Neural crest cell (in vitro differentiated cells): Measurements from ENCODE around the gene JAK3. TPM values are rescaled to one million over a fixed set of nuclear protein-coding genes. Genes with fewer than 3 reads are reported as not detected.
A peak's percentile ranks its signal among the peaks of the same experiment; 100 is the strongest.
"Not testable (repeated sequence)": the region's sequence is repeated elsewhere in the genome, so short reads cannot be mapped to it uniquely, and the experiment has no call there.

Experiments used
- DNase-seq: peaks from one replicate; pipeline ENCODE4 v3.0.0; 2021; ENCODE audit warnings: low read depth, mixed read lengths, low spot score
- H3K27ac Mint-ChIP-seq: one replicate; pipeline ENCODE4 v1.8.0; 2021; ENCODE audit warnings: mild to moderate bottlenecking, mixed read lengths; ENCODE audit not compliant: unreplicated experiment
- H3K27me3 Mint-ChIP-seq: 2 replicates; pipeline ENCODE4 v1.8.0; 2021; ENCODE audit warnings: low read depth, mild to moderate bottlenecking, mixed read lengths
- H3K36me3 Mint-ChIP-seq: 2 replicates; pipeline ENCODE4 v1.8.0; 2021; ENCODE audit warnings: low read depth, mild to moderate bottlenecking, mixed read lengths
- H3K4me1 Mint-ChIP-seq: 2 replicates; pipeline ENCODE4 v1.8.0; 2021; ENCODE audit warnings: mixed read lengths
- H3K4me3 Mint-ChIP-seq: one replicate; pipeline ENCODE4 v1.8.0; 2021; ENCODE audit warnings: mild to moderate bottlenecking, mixed read lengths
- H3K9me3 Mint-ChIP-seq: 2 replicates; pipeline ENCODE4 v1.8.0; 2021; ENCODE audit warnings: mixed read lengths
- total RNA-seq: library from RNA; stranded (reverse); gene quantifications from 2 replicates; pipeline ENCODE4 v1.2.1, GENCODE V29; 2021
- TF ChIP-seq, protein P1 (sequence below): fragments of 200-600 bp; sonication (generic); conservative IDR thresholded peaks from 2 replicates; pipeline ENCODE4 v1.5.0; 2021; ENCODE audit warnings: antibody characterized with exemption, mild to moderate bottlenecking

Gene JAK3
- total RNA-seq, 1 donor from 2014 or later: 1.6 TPM

DNA sequence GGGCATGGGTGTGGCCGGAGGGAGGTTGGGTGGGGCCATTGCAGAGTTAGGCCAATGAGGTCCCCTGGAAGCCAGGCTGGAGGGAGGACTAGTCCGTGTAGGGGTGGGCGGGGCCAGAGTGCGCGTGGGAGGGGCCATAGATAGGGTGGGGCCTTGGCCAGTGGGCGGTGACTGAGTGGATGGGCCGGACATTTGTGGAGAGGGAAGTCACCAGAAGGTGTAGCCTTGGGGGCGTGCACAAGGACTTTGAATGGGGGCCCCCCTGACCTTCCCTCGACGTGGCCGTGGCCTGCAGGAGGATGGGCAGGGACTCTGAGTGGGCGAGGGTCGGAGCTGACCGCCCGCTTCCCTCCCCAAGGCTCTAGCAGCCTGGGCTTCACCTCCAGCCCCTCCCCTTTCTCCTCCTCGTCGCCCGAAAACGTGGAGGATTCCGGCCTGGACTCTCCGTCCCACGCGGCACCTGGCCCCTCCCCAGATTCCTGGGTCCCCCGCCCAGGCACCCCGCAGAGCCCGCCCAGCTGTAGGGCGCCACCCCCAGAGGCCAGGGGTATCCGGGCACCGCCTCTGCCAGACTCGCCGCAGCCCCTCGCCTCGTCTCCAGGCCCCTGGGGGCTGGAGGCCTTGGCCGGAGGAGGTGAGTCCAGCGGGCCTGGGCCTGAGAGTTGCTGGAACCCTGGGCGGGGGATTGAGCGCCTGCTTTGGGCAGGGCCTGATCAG lies 69.4 kb downstream of the JAK3 start:
- Mint-ChIP-seq H3K36me3 (no peaks in the 10 kb centered on the region), H3K4me3 (no peak overlapping the region), H3K9me3 (no peaks in the 10 kb centered on the region), H3K27me3 (peaks cover 8% of the 10 kb centered on the region), H3K4me1 (peaks cover 10% of the 10 kb centered on the region), H3K27ac (no peak overlapping the region)
- peak; percentile 50 for DNase-seq
- TF ChIP-seq, protein P1, sequence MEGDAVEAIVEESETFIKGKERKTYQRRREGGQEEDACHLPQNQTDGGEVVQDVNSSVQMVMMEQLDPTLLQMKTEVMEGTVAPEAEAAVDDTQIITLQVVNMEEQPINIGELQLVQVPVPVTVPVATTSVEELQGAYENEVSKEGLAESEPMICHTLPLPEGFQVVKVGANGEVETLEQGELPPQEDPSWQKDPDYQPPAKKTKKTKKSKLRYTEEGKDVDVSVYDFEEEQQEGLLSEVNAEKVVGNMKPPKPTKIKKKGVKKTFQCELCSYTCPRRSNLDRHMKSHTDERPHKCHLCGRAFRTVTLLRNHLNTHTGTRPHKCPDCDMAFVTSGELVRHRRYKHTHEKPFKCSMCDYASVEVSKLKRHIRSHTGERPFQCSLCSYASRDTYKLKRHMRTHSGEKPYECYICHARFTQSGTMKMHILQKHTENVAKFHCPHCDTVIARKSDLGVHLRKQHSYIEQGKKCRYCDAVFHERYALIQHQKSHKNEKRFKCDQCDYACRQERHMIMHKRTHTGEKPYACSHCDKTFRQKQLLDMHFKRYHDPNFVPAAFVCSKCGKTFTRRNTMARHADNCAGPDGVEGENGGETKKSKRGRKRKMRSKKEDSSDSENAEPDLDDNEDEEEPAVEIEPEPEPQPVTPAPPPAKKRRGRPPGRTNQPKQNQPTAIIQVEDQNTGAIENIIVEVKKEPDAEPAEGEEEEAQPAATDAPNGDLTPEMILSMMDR: no peak

DNA sequence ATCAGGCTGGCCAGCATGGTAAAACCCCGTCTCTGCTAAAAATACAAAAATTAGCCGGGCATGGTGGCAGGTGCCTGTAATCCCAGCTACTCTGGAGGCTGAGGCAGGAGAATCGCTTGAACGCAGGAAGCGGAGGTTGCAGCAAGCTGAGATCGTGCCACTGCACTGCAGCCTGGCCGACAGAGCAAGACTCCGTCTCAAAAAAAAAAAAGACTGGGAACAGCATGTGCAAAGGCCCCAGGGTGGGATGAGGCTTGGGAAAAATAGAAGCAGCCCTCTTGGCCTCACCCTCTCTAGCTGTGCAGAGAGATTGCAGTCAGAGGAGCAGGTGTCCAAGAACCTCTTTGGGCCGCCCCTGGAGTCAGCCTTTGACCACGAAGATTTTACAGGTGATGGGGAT lies 69.9 kb downstream of the JAK3 start:
- H3K27ac Mint-ChIP-seq, H3K27me3 Mint-ChIP-seq, DNase-seq, H3K9me3 Mint-ChIP-seq, H3K4me1 Mint-ChIP-seq, H3K36me3 Mint-ChIP-seq, H3K4me3 Mint-ChIP-seq: not testable (repeated sequence)

DNA sequence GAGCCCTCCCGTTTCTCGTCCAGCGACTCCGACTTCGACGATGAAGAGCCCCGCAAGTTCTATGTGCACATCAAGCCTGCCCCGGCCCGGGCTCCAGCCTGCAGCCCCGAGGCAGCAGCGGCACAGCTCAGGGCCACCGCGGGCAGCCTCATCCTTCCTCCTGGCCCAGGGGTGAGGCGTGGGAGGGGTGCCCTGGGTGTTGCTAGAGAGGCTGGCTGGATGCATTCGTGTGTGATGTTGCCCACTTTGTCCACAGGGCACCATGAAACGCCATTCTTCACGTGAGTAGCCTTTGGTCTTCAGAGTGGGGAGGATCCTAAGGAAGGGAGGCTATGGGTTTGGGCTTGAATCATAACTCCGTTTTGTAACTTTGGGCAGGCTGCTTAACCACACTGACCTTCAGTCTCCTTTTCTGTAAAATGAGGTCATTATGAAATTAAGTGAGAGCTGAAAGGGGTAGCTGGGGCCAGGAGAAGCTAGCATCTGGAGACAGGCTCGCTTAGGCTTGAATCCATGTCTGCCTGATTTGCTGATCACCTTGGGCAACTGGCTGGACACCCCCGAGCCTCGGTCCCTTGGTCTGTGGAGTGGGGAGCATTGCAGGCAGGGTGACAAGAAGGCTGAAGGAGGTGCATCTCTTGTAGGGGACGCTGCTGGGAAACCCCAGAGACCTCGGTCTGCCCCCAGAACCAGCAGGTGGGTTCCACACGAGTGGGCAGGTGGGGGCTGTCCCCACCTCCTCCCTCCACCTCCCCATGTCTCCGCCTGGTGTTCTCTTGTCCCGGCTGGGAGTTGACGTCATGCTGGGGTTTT lies 71.6 kb downstream of the JAK3 start:
- H3K4me3 Mint-ChIP-seq: no peak overlapping the region
- H3K4me1 Mint-ChIP-seq: peaks cover 10% of the 10 kb centered on the region
- H3K9me3 Mint-ChIP-seq: no peaks in the 10 kb centered on the region
- no peak overlapping the region for H3K27ac Mint-ChIP-seq
- H3K36me3 Mint-ChIP-seq: no peaks in the 10 kb centered on the region
- TF ChIP-seq, protein P1: no peak
- peaks cover 8% of the 10 kb centered on the region for H3K27me3 Mint-ChIP-seq
- no peak for DNase-seq

DNA sequence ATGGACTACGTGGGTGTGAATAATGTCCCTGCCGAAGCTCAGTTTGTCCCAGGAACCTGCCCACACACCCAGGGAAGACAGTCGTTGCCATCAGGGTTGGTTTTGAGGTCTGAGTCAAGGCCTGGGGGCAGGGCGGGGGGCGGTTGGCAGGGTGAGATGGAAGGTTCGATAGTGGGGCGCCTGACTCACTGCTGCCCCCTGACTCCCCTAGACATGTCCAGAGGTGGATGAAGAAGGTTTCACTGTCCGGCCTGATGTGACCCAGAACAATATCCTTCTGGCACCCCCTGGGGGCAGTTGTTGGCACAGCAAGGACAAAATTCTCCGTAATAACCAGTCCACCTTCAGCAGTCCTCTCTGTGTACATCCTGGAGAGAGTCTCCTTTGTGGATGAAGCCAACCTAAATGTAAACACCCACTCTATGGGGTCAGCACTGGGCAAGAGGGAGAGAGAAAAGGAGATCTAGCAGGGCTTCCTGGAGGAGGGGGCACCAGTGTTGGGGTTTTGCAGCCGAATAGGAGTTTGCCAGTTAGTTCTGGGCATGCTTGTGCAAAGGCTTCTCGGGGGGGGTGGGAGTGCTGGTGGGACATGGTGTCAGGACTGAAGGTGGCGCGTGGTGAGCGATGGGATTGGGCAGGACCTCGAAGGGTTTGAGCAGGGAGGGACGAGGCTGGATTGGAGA lies 72.4 kb downstream of the JAK3 start:
- no peak overlapping the region for H3K27ac Mint-ChIP-seq
- peak overlapping the region; percentile 54 for H3K4me3 Mint-ChIP-seq
- peak; percentile 81 for DNase-seq

More for the DNA sequence above, 72.4 kb downstream of the JAK3 start:
- TF ChIP-seq, protein P1: peak; percentile 71
- no peaks in the 10 kb centered on the region for H3K36me3 Mint-ChIP-seq
- peaks cover 8% of the 10 kb centered on the region for H3K27me3 Mint-ChIP-seq
- H3K4me1 Mint-ChIP-seq: peaks cover 10% of the 10 kb centered on the region
- H3K9me3 Mint-ChIP-seq: no peaks in the 10 kb centered on the region

Other genes starting within 250 kb of the JAK3 start
- 5.7 and 6.4 TPM in 2 replicates for gene UNC13A, start 159.6 kb downstream of the JAK3 start, total RNA-seq
- 91.8 and 93.4 TPM in 2 replicates for gene MAP1S, start 128.5 kb downstream of the JAK3 start, total RNA-seq
- gene FCHO1, start 96.5 kb downstream of the JAK3 start, total RNA-seq: 10.8 and 12.2 TPM in 2 replicates
- gene B3GNT3, start 52.8 kb downstream of the JAK3 start, total RNA-seq: not detected in 2 replicates
- not detected in 2 replicates for gene INSL3, start 26.5 kb downstream of the JAK3 start, total RNA-seq
- gene RPL18A, start 11.9 kb upstream of the JAK3 start, total RNA-seq: 2,184 and 2,260 TPM in 2 replicates
- gene SLC5A5, start 24.0 kb upstream of the JAK3 start, total RNA-seq: not detected in 2 replicates
- gene CCDC124, start 85.0 kb upstream of the JAK3 start, total RNA-seq: 122 and 126 TPM in 2 replicates
- gene KCNN1, start 119.1 kb upstream of the JAK3 start, total RNA-seq: 6.2 and 6.5 TPM in 2 replicates
- gene ARRDC2, start 160.2 kb upstream of the JAK3 start, total RNA-seq: 0.56 and 1.2 TPM in 2 replicates
- gene IL12RB1, start 239.0 kb upstream of the JAK3 start, total RNA-seq: not detected in 2 replicates
- gene MAST3, start 249.8 kb upstream of the JAK3 start, total RNA-seq: 12.6 and 13.4 TPM in 2 replicates